GM12878 (cell line): ENCODE data around the gene ANKRD31. TPM values are rescaled to one million over a fixed set of nuclear protein-coding genes. Genes with fewer than 3 reads are reported as not detected.

ENCODE experiments used
- ATAC-seq: fragments of 200-7000 bp; cut with Tn5 transposase; 3 replicates; pipeline ENCODE4 v1.9.1; 2020; ENCODE audit warnings: mild to moderate bottlenecking, moderate library complexity
- BruUV-seq: library from RNA; stranded (reverse); fragments of 400-500 nt; replicated peaks from 2 replicates; lab custom pipeline; 2021; lab: Mats Ljungman, UMichigan
- CTCF ChIA-PET: fragments of 300-600 bp; sonication (Branson Sonifier 250); formaldehyde crosslinking; extraction: SDS; loops from one replicate; lab custom pipeline; 2021; ENCODE audit warnings: inconsistent platforms; lab: Yijun Ruan, JAX
- POLR2A ChIA-PET: fragments of 350-600 bp; formaldehyde crosslinking; extraction: SDS; loops from one replicate; lab custom pipeline; 2021; ENCODE audit warnings: inconsistent platforms; lab: Charles Lee
- RAD21 ChIA-PET: fragments of 300-600 bp; sonication (Branson Sonifier 250); formaldehyde crosslinking; loops from one replicate; lab custom pipeline; 2023; ENCODE audit warnings: antibody characterized with exemption; ENCODE audit not compliant: unreplicated experiment; lab: Charles Lee
- SMC1A ChIA-PET: fragments of 300-600 bp; sonication (Branson Sonifier 250); formaldehyde crosslinking; loops from one replicate; lab custom pipeline; 2023; ENCODE audit not compliant: unreplicated experiment, uncharacterized antibody; lab: Charles Lee
- DNase-seq: peaks from one replicate; pipeline ENCODE4 v3.0.0-alpha.2; 2011; ENCODE audit warnings: low read depth, low spot score
- FAIRE-seq: peaks from 3 replicates; lab custom pipeline; 2011; peaks lifted over from hg19 to GRCh38; lab: Jason Lieb, UNC
- H2AFZ ChIP-seq: 2 replicates; pipeline ENCODE4 v1.6.0; 2011; ENCODE audit warnings: low read depth, low read length, control low read depth; ENCODE audit not compliant: control insufficient read depth
- H3K27ac ChIP-seq: 2 replicates; pipeline ENCODE4 v1.5.1; 2011; ENCODE audit warnings: control low read depth; ENCODE audit not compliant: control insufficient read depth, insufficient read depth
- H3K27me3 ChIP-seq, 2 experiments: replicated peaks in 1 of 2; 2 replicates each; pipeline versions ENCODE4 v1.6.0 to v1.6.1; 2011; ENCODE audit warnings: low read length in 1 of 2; ENCODE audit not compliant: control insufficient read depth in 2 of 2, insufficient read depth in 2 of 2
- H3K36me3 ChIP-seq, 2 experiments: 2 replicates each; pipeline ENCODE4 v1.5.1; 2011; ENCODE audit warnings: low read length in 1 of 2; ENCODE audit not compliant: control insufficient read depth in 2 of 2, insufficient read depth in 2 of 2
- H3K4me1 ChIP-seq: 2 replicates; pipeline ENCODE4 v1.6.1; 2011; ENCODE audit warnings: mild to moderate bottlenecking, low read length, moderate library complexity, mixed read lengths; ENCODE audit not compliant: control insufficient read depth, insufficient read depth
- H3K4me2 ChIP-seq: 2 replicates; pipeline ENCODE4 v1.6.0; 2011; ENCODE audit warnings: control low read depth; ENCODE audit not compliant: control insufficient read depth, insufficient read depth
- H3K4me3 ChIP-seq: fragments of 200-600 bp; sonication (generic); 2 replicates; pipeline ENCODE4 v1.5.1; 2016
- H3K79me2 ChIP-seq: 2 replicates; pipeline ENCODE4 v1.6.0; 2011; ENCODE audit warnings: low read length; ENCODE audit not compliant: control insufficient read depth, insufficient read depth
- H3K9ac ChIP-seq: 2 replicates; pipeline ENCODE4 v1.8.0; 2011; ENCODE audit warnings: low read length, control low read depth, mixed read lengths; ENCODE audit not compliant: control insufficient read depth, insufficient read depth
- H3K9me3 ChIP-seq: replicated peaks from 3 replicates; pipeline ENCODE4 v1.5.1; 2011; ENCODE audit warnings: mild to moderate bottlenecking, low read length; ENCODE audit not compliant: control insufficient read depth, insufficient read depth
- H4K20me1 ChIP-seq: 2 replicates; pipeline ENCODE4 v1.6.0; 2011; ENCODE audit not compliant: control insufficient read depth, insufficient read depth
- FOXK2 ChIP-seq: fragments of 450-650 bp; IDR thresholded peaks from 2 replicates; pipeline ENCODE4 v1.6.1; 2017; ENCODE audit warnings: mild to moderate bottlenecking, moderate library complexity
- PAX5 ChIP-seq: IDR thresholded peaks from 2 replicates; pipeline ENCODE4 v1.6.1; 2011; ENCODE audit warnings: low read depth, low read length, borderline replicate concordance
- RAD21 ChIP-seq: IDR thresholded peaks from 2 replicates; pipeline ENCODE4 v1.6.1; 2011; ENCODE audit warnings: mild to moderate bottlenecking, low read depth, low read length, moderate library complexity; ENCODE audit not compliant: insufficient read depth
- SMC3 ChIP-seq: IDR thresholded peaks from 2 replicates; pipeline ENCODE4 v1.6.1; 2011; ENCODE audit warnings: low read length, improper control_type of control experiment, borderline replicate concordance
- YBX1 ChIP-seq: fragments of 450-650 bp; IDR thresholded peaks from 2 replicates; pipeline ENCODE4 v1.6.1; 2016; ENCODE audit warnings: antibody characterized with exemption
- ZNF622 ChIP-seq: fragments of 450-650 bp; IDR thresholded peaks from 2 replicates; pipeline ENCODE4 v1.6.1; 2017; ENCODE audit warnings: mild to moderate bottlenecking, inconsistent platforms
- WGBS: methylation state at CpG from one replicate; pipeline ENCODE4 v1.1.6; 2016; ENCODE audit warnings: low lambda C conversion rate; ENCODE audit not compliant: insufficient replicate concordance, insufficient coverage; ENCODE audit errors: missing lambda C conversion rate; 5-methylcytosine and 5-hydroxymethylcytosine counted together
- in situ Hi-C: fragments of 300-500 bp; cut with MboI; formaldehyde crosslinking; loops from 9 replicates; pipeline ENCODE4 v1.14.3; 2018; ENCODE audit warnings: mixed read lengths
- intact Hi-C: fragments of 100-400 bp; cut with micrococcal nuclease; formaldehyde crosslinking; loops from one replicate; pipeline ENCODE4 v1.14.2; 2022; ENCODE audit not compliant: unreplicated experiment
- polyA plus RNA-seq, 11 experiments: library from polyadenylated mRNA; depleted of rRNA in 4 of 11; unstranded in 6 of 11; stranded (reverse) in 5 of 11; fragments of >200 nt; fragmentation: Nextera tagmentation in 4 of 11; fragmentation: Illumina TruSeq in 1 of 11; extraction: Ambion mirVana in 4 of 11; extraction: Trizol in 1 of 11; gene quantifications; 1 replicate in 1 of 11; 2 replicates in 10 of 11; pipeline versions ENCODE4 v1.2.1 to v1.2.3, GENCODE V29; 2011 to 2016; ENCODE audit warnings: inconsistent platforms in 2 of 11, missing spikeins in 2 of 11, low read depth in 1 of 11
- total RNA-seq, 4 experiments: library from RNA; depleted of rRNA in 3 of 4; stranded (reverse); fragments of >200 nt in 3 of 4; fragmentation: Illumina TruSeq in 1 of 4; extraction: Trizol in 1 of 4; gene quantifications; 2 replicates each; pipeline versions ENCODE4 v1.2.1 to v1.2.3, GENCODE V29; 2013 to 2021
- TF ChIP-seq, protein P1 (sequence below), 3 experiments: IDR thresholded peaks in 2 of 3; conservative IDR thresholded peaks in 1 of 3; 2 replicates each; pipeline ENCODE4 v1.5.1; 2011; ENCODE audit warnings: low read depth in 3 of 3, low read length in 3 of 3, mild to moderate bottlenecking in 3 of 3, control low read depth in 2 of 3, moderate library complexity in 2 of 3, inconsistent platforms in 1 of 3, mixed read lengths in 1 of 3; ENCODE audit not compliant: control insufficient read depth in 2 of 3, insufficient read depth in 1 of 3; ENCODE audit errors: extremely low read depth in 1 of 3
- TF ChIP-seq, protein P2 (sequence below): fragments of 450-650 bp; IDR thresholded peaks from 2 replicates; pipeline ENCODE4 v1.6.1; 2017; ENCODE audit warnings: mild to moderate bottlenecking

ANKRD31 gene
- total and polyA plus RNA-seq, 10 of the 15 experiments (the other 5 are each of a cell fraction or from before 2014, with no cell fraction given): under 0.01 to 0.10 (median 0.04) TPM; not detected in 3

DNA sequence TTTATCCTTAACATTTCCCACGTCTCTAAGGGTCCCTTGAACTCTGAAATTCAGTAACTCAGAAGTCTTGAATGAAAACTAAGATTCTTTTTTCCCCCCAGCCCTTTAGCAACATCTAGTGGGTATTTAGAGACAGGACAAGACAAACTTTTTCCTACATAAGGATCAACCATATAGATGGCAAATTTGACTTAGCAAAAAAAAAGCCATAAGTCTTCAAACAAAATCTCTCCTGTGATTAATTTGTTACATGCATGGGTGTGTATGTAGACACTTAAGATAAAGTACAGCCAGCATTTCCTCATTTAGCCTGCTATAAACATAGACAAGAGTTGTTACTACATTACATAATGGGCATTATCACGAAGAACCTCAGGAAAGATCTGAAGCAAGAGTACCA is 29.1 kb upstream of the ANKRD31 start:
- Histone ChIP-seq H3K27me3 (no peaks in the 10 kb centered on the region), H3K9ac (no peak overlapping the region), H3K27ac (no peak overlapping the region), H3K4me3 (no peak overlapping the region), H3K4me2 (no peak overlapping the region), H3K4me1 (no peaks in the 10 kb centered on the region), H3K79me2 (no peaks in the 10 kb centered on the region), H4K20me1 (no peaks in the 10 kb centered on the region), H3K9me3 (no peaks in the 10 kb centered on the region), H3K36me3 (no peaks in the 10 kb centered on the region), H2AFZ (no peak overlapping the region)
- ATAC-seq (peak; percentile 45; the same call in 1 of the 3 replicates), FAIRE-seq (no peak), DNase-seq (no peak)
- ChIA-PET POLR2A (no interaction called here), RAD21 (no interaction called here), SMC1A (interaction anchor here (1.0 kb wide), 1 partner anchor 29 kb away, joined by 3 read pairs; the partner anchor contains the start of gene ANKRD31), CTCF (interaction anchor here (0.7 to 2.1 kb wide), 4 partner anchors 28 to 222 kb away, joined by 3 to 5 read pairs (median 4); no protein-coding TSS in a partner anchor)
- TF ChIP-seq, protein P1, sequence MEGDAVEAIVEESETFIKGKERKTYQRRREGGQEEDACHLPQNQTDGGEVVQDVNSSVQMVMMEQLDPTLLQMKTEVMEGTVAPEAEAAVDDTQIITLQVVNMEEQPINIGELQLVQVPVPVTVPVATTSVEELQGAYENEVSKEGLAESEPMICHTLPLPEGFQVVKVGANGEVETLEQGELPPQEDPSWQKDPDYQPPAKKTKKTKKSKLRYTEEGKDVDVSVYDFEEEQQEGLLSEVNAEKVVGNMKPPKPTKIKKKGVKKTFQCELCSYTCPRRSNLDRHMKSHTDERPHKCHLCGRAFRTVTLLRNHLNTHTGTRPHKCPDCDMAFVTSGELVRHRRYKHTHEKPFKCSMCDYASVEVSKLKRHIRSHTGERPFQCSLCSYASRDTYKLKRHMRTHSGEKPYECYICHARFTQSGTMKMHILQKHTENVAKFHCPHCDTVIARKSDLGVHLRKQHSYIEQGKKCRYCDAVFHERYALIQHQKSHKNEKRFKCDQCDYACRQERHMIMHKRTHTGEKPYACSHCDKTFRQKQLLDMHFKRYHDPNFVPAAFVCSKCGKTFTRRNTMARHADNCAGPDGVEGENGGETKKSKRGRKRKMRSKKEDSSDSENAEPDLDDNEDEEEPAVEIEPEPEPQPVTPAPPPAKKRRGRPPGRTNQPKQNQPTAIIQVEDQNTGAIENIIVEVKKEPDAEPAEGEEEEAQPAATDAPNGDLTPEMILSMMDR (IDR thresholded peaks at IDR 0.05 in 2 of 3, conservative IDR thresholded peaks at IDR 0.05 in 1 of 3; ENCODE audit: control insufficient read depth in 2 of 3, extremely low read depth in 1 of 3, insufficient read depth in 1 of 3, low read depth in 3 of 3, low read length in 3 of 3): peak; percentile 45 to 48 (median 47); a peak in 5 of 6 replicates
- peak; percentile 33; the same call in 1 of the 2 replicates for TF ChIP-seq SMC3
- TF ChIP-seq ZNF622: no peak
- no peak for TF ChIP-seq YBX1
- TF ChIP-seq RAD21: peak; percentile 76
- TF ChIP-seq, protein P2, sequence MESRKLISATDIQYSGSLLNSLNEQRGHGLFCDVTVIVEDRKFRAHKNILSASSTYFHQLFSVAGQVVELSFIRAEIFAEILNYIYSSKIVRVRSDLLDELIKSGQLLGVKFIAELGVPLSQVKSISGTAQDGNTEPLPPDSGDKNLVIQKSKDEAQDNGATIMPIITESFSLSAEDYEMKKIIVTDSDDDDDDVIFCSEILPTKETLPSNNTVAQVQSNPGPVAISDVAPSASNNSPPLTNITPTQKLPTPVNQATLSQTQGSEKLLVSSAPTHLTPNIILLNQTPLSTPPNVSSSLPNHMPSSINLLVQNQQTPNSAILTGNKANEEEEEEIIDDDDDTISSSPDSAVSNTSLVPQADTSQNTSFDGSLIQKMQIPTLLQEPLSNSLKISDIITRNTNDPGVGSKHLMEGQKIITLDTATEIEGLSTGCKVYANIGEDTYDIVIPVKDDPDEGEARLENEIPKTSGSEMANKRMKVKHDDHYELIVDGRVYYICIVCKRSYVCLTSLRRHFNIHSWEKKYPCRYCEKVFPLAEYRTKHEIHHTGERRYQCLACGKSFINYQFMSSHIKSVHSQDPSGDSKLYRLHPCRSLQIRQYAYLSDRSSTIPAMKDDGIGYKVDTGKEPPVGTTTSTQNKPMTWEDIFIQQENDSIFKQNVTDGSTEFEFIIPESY: no peak
- no peak for TF ChIP-seq FOXK2
- no peak for TF ChIP-seq PAX5
- in situ Hi-C loops: loop anchor here (10.0 kb wide), 1 partner anchor 341 kb away; no protein-coding TSS in a partner anchor
- BruUV-seq: no TSS peak
- WGBS: 0% methylated on average over 2 of the region's 2 CpGs
- intact Hi-C loops: loop anchor here (5.0 kb wide), 2 partner anchors 328 to 498 kb away; partner anchors contain the start of genes GFM2 and NSA2
